Osteoblast (primary cell): ENCODE data around the gene ERC1. TPM values are rescaled to one million over a fixed set of nuclear protein-coding genes. Genes with fewer than 3 reads are reported as not detected.

Experiments
- DNase-seq: peaks from one replicate; pipeline ENCODE4 v3.0.0; 2011; ENCODE audit warnings: low spot score, mixed read lengths; ENCODE audit not compliant: insufficient read length; ENCODE audit errors: missing footprints
- H2AFZ ChIP-seq: 2 replicates; pipeline ENCODE4 v1.6.0; 2011; ENCODE audit warnings: mild to moderate bottlenecking, low read length
- H3K27ac ChIP-seq: 2 replicates; pipeline ENCODE4 v1.5.1; 2011; ENCODE audit warnings: mild to moderate bottlenecking, low read depth, low read length, moderate library complexity
- H3K27me3 ChIP-seq: 2 replicates; pipeline ENCODE4 v1.6.0; 2012; ENCODE audit warnings: mild to moderate bottlenecking, control low read depth, inconsistent platforms, low read length, moderate library complexity; ENCODE audit not compliant: insufficient read depth
- H3K36me3 ChIP-seq: 2 replicates; pipeline ENCODE4 v1.5.1; 2011; ENCODE audit warnings: mild to moderate bottlenecking, low read length, control low read depth, moderate library complexity; ENCODE audit not compliant: insufficient read depth
- H3K4me1 ChIP-seq: 2 replicates; pipeline ENCODE4 v1.5.1; 2011; ENCODE audit warnings: mild to moderate bottlenecking, low read length, control low read depth, moderate library complexity; ENCODE audit not compliant: insufficient read depth
- H3K4me2 ChIP-seq: 2 replicates; pipeline ENCODE4 v1.6.0; 2011; ENCODE audit warnings: mild to moderate bottlenecking, low read length; ENCODE audit not compliant: insufficient read depth
- H3K4me3 ChIP-seq: fragments of 200-600 bp; sonication (generic); 3 replicates; pipeline ENCODE4 v1.5.1; 2012; ENCODE audit warnings: mild to moderate bottlenecking, low read length, inconsistent platforms; ENCODE audit not compliant: insufficient read depth
- H3K79me2 ChIP-seq: 2 replicates; pipeline ENCODE4 v1.6.0; 2012; ENCODE audit warnings: mild to moderate bottlenecking, low read length, control low read depth, inconsistent platforms; ENCODE audit not compliant: insufficient read depth
- H3K9me3 ChIP-seq: 2 replicates; pipeline ENCODE4 v1.5.1; 2011; ENCODE audit warnings: low read depth, low read length, control low read depth
- H4K20me1 ChIP-seq: 2 replicates; pipeline ENCODE4 v1.6.0; 2012; ENCODE audit warnings: mild to moderate bottlenecking, low read length, control low read depth; ENCODE audit not compliant: insufficient read depth
- total RNA-seq: library from RNA; depleted of rRNA; stranded (reverse); fragments of >200 nt; gene quantifications from 2 replicates; pipeline ENCODE4 v1.2.3, GENCODE V29; 2012
- TF ChIP-seq, protein P1 (sequence below): IDR thresholded peaks from 2 replicates; pipeline ENCODE4 v1.5.1; 2011; ENCODE audit warnings: mild to moderate bottlenecking, low read depth, low read length, moderate library complexity; ENCODE audit errors: extremely low read depth

The ERC1 gene
- total RNA-seq, 1 donor, result 36.2 TPM

GRCh38 chr12:1218369-1218768 lies 227.3 kb downstream of the ERC1 start:
- Histone ChIP-seq H3K36me3 (no peaks in the 10 kb centered on the region), H3K4me1 (peaks cover 19% of the 10 kb centered on the region), H3K4me2 (no peak overlapping the region), H3K79me2 (peaks cover 5% of the 10 kb centered on the region), H3K27me3 (no peaks in the 10 kb centered on the region), H3K4me3 (no peak overlapping the region), H3K27ac (no peak overlapping the region), H3K9me3 (no peaks in the 10 kb centered on the region), H4K20me1 (no peaks in the 10 kb centered on the region), H2AFZ (no peak overlapping the region)
- no peak for DNase-seq
- TF ChIP-seq, protein P1, sequence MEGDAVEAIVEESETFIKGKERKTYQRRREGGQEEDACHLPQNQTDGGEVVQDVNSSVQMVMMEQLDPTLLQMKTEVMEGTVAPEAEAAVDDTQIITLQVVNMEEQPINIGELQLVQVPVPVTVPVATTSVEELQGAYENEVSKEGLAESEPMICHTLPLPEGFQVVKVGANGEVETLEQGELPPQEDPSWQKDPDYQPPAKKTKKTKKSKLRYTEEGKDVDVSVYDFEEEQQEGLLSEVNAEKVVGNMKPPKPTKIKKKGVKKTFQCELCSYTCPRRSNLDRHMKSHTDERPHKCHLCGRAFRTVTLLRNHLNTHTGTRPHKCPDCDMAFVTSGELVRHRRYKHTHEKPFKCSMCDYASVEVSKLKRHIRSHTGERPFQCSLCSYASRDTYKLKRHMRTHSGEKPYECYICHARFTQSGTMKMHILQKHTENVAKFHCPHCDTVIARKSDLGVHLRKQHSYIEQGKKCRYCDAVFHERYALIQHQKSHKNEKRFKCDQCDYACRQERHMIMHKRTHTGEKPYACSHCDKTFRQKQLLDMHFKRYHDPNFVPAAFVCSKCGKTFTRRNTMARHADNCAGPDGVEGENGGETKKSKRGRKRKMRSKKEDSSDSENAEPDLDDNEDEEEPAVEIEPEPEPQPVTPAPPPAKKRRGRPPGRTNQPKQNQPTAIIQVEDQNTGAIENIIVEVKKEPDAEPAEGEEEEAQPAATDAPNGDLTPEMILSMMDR, result no peak

GRCh38 chr12:1220127-1221092 lies 229.4 kb downstream of the ERC1 start:
- H3K9me3 ChIP-seq, result no peaks in the 10 kb centered on the region
- H3K79me2 ChIP-seq, result peaks cover 5% of the 10 kb centered on the region
- H3K4me2 ChIP-seq, result no peak overlapping the region
- TF ChIP-seq, protein P1, result no peak
- H3K4me1 ChIP-seq, result peaks cover 15% of the 10 kb centered on the region
- H4K20me1 ChIP-seq, result no peaks in the 10 kb centered on the region
- DNase-seq, result no peak
- H3K27ac ChIP-seq, result no peak overlapping the region
- H2AFZ ChIP-seq, result no peak overlapping the region
- H3K27me3 ChIP-seq, result no peaks in the 10 kb centered on the region
- no peaks in the 10 kb centered on the region for H3K36me3 ChIP-seq
- H3K4me3 ChIP-seq, result no peak overlapping the region

GRCh38 chr12:1222858-1223639 lies 232.0 kb downstream of the ERC1 start:
- Histone ChIP-seq H2AFZ (no peak overlapping the region), H3K4me3 (no peak overlapping the region), H3K4me1 (peaks cover 2% of the 10 kb centered on the region), H3K4me2 (no peak overlapping the region), H4K20me1 (no peaks in the 10 kb centered on the region), H3K27ac (no peak overlapping the region), H3K79me2 (peaks cover 6% of the 10 kb centered on the region), H3K36me3 (no peaks in the 10 kb centered on the region), H3K9me3 (no peaks in the 10 kb centered on the region), H3K27me3 (no peaks in the 10 kb centered on the region)
- TF ChIP-seq, protein P1, result no peak
- DNase-seq, result no peak

DNA sequence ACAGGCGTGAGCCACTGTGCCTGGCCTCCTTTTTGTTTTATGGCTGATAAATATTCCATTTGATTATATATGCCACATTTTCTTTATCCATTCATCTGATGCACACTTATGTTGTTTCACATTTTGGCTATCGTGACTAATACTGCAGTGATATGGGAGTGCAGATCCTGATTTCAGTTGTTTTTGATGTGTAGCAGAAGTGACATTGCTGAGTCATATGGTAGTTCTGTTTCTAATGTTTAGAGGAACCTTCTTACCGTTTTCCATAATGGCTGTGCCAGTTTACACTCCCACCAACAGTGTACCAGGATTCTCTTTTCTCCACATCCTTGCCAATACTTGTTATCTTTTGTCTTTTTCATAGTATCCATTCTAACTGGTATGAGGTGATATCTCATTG lies 235.9 kb downstream of the ERC1 start:
- no peaks in the 10 kb centered on the region for H4K20me1 ChIP-seq
- peaks cover 7% of the 10 kb centered on the region for H3K79me2 ChIP-seq
- H2AFZ ChIP-seq, result no peak overlapping the region
- no peaks in the 10 kb centered on the region for H3K36me3 ChIP-seq
- no peak overlapping the region for H3K27ac ChIP-seq
- H3K4me3 ChIP-seq, result no peak overlapping the region
- TF ChIP-seq, protein P1, result no peak
- no peak for DNase-seq
- H3K27me3 ChIP-seq, result no peaks in the 10 kb centered on the region
- no peaks in the 10 kb centered on the region for H3K9me3 ChIP-seq
- H3K4me1 ChIP-seq, result no peaks in the 10 kb centered on the region
- H3K4me2 ChIP-seq, result no peak overlapping the region
